Upper lobe of left lung (tissue), 6 donors: Measurements from ENCODE around the gene PCP4. TPM values are rescaled to one million over a fixed set of nuclear protein-coding genes. Genes with fewer than 3 reads are reported as not detected.
A peak's percentile ranks its signal among the peaks of the same experiment; 100 is the strongest.

Source experiments
- ATAC-seq, 2 donors: fragments of 200-7000 bp; cut with Tn5 transposase; one replicate each; pipeline ENCODE4 v1.9.1; 2022; ENCODE audit warnings: mild to moderate bottlenecking in 2 of 2, moderate library complexity in 2 of 2; ENCODE audit not compliant: low FRiP score in 2 of 2
- DNase-seq, 2 donors: peaks; one replicate each; pipeline ENCODE4 v3.0.0-alpha.2; 2019 to 2020
- H3K27ac ChIP-seq, 4 donors: fragments of 200-600 bp; sonication (generic); one replicate each; pipeline ENCODE4 v1.5.1; 2016 to 2019
- H3K27me3 ChIP-seq, 4 donors: fragments of 200-600 bp; sonication (generic); one replicate each; pipeline ENCODE4 v1.5.1; 2017 to 2019
- H3K36me3 ChIP-seq, 4 donors: fragments of 200-600 bp; sonication (generic); one replicate each; pipeline ENCODE4 v1.5.1; 2016 to 2019
- H3K4me1 ChIP-seq, 4 donors: fragments of 200-600 bp; sonication (generic); one replicate each; pipeline ENCODE4 v1.5.1; 2018 to 2019
- H3K4me3 ChIP-seq, 4 donors: fragments of 200-600 bp; sonication (generic); one replicate each; pipeline ENCODE4 v1.5.1; 2017 to 2019; ENCODE audit warnings: mild to moderate bottlenecking in 2 of 4, moderate library complexity in 1 of 4
- H3K9me3 ChIP-seq, 4 donors: fragments of 200-600 bp; sonication (generic); one replicate each; pipeline ENCODE4 v1.5.1; 2018 to 2019
- EP300 ChIP-seq, 4 donors: sonication (generic); formaldehyde crosslinking; IDR thresholded peaks; one replicate each; pipeline ENCODE4 v1.5.1; 2017; ENCODE audit warnings: antibody characterized with exemption in 4 of 4, control low read depth in 2 of 4
- POLR2A ChIP-seq, 4 donors: fragments of 450-650 bp; IDR thresholded peaks; one replicate each; pipeline ENCODE4 v1.5.1; 2016 to 2017; ENCODE audit warnings: antibody characterized with exemption in 4 of 4, mild to moderate bottlenecking in 2 of 4
- POLR2AphosphoS5 ChIP-seq, 2 donors: sonication (generic); formaldehyde crosslinking; IDR thresholded peaks; one replicate each; pipeline ENCODE4 v1.5.1; 2017; ENCODE audit warnings: antibody characterized with exemption in 2 of 2
- WGBS, 2 donors: methylation state at CpG; one replicate each; pipeline ENCODE4 v1.1.5; 2017 to 2018; 5-methylcytosine and 5-hydroxymethylcytosine counted together
- total RNA-seq, 6 donors: library from RNA; depleted of rRNA in 4 of 6; stranded (reverse); fragments of >200 nt in 4 of 6; gene quantifications; one replicate each; pipeline versions ENCODE4 v1.1.0 to v1.2.1, GENCODE V29; 2016 to 2021
- TF ChIP-seq, protein P1 (sequence below), 6 experiments: fragments of 450-650 bp in 4 of 6; fragments of 200-600 bp in 2 of 6; sonication (generic) in 2 of 6; IDR thresholded peaks; one replicate each; pipeline ENCODE4 v1.5.1; 2016 to 2019; ENCODE audit warnings: antibody characterized with exemption in 6 of 6
- donor health status: DM: no; HTN: no; CAD: no; lungs with moderate emphysema.
- donor health status: DM: no; HTN: yes; CAD: no; lungs with severe emphysema.

Gene PCP4
- total RNA-seq, 6 donors from 2014 or later, result 0.66 to 4.4 (median 1.9) TPM; not detected in 2

DNA sequence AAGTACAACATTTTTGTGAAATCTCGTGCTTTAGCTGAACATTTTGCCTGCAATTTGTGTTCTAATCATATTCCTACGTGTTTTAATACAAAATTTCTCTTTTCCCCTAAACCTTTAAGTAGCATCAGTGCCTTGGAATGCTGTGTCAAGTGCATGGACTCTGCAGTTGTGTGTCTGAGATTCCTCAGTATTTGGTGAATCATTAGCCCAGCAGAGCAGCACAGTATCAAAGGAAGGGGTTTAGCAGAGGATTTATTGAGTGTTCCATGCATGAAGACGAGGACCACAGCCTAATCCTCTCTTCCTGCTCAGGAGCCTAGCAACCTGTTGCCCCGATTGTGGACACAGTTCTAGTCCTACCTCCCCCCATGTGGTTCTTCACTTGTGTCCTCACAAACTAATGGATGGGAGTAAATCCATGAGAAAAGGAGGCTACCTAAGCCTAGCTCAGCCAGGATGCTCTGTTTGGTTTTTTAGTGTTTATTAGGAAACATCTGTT lies 29.3 kb upstream of the PCP4 start:
- 43% methylated on average over 4 of the region's 4 CpGs for WGBS, 2 donors
- Histone ChIP-seq H3K4me1 (no peaks in the 10 kb centered on the region), H3K27ac (no peak overlapping the region), H3K9me3 (no peaks in the 10 kb centered on the region), H3K4me3 (no peak overlapping the region), H3K27me3 (no peaks in the 10 kb centered on the region), H3K36me3 (no peaks in the 10 kb centered on the region)
- TF ChIP-seq EP300 (IDR thresholded peaks at IDR 0.05) (no peak), POLR2AphosphoS5 (IDR thresholded peaks at IDR 0.05) (no peak), POLR2A (IDR thresholded peaks at IDR 0.05) (no peak)
- TF ChIP-seq, protein P1, sequence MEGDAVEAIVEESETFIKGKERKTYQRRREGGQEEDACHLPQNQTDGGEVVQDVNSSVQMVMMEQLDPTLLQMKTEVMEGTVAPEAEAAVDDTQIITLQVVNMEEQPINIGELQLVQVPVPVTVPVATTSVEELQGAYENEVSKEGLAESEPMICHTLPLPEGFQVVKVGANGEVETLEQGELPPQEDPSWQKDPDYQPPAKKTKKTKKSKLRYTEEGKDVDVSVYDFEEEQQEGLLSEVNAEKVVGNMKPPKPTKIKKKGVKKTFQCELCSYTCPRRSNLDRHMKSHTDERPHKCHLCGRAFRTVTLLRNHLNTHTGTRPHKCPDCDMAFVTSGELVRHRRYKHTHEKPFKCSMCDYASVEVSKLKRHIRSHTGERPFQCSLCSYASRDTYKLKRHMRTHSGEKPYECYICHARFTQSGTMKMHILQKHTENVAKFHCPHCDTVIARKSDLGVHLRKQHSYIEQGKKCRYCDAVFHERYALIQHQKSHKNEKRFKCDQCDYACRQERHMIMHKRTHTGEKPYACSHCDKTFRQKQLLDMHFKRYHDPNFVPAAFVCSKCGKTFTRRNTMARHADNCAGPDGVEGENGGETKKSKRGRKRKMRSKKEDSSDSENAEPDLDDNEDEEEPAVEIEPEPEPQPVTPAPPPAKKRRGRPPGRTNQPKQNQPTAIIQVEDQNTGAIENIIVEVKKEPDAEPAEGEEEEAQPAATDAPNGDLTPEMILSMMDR (IDR thresholded peaks at IDR 0.05), result no peak
- ATAC-seq (no peak), DNase-seq (no peak)

DNA sequence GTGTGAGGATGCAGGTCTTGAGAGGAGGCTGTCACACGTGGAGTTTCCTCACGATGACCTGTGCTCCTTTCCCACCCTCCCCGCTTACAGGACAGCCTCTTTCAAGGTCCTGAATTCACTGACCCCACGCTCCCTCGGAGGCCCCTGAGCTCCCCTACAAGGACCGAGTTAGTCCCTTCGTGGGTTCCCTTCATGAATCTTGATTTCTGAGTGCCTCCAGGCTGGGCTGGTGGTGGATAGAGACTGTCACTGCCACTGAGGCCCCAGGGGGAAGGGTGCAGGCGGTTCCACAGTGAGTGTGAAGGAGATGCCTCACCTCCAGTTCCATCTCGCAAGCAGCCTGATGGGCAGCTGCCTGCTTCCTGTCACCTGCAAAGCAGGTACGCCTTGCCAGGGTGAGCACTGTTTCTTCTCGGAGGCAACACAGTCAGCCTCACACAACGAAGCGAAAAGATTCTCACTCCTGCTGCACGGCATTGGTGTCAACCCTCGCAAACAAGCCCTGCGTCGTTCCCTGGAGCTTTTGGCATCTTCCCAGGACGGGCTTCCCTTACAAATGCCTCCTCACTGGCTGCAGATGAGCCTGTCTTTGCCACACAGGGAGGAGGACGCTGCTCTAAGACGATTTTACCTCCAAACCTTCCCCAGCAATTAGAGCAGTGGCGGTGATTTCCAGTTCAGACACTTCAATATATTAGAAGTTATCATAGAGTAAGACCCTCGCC lies 26.7 kb upstream of the PCP4 start:
- Histone ChIP-seq H3K36me3 (no peaks in the 10 kb centered on the region), H3K27ac (no peak overlapping the region), H3K27me3 (no peaks in the 10 kb centered on the region), H3K4me3 (no peak overlapping the region), H3K4me1 (no peaks in the 10 kb centered on the region), H3K9me3 (no peaks in the 10 kb centered on the region)
- ATAC-seq (peak in 1 of 2 donors; percentile 13), DNase-seq (no peak)
- TF ChIP-seq EP300 (IDR thresholded peaks at IDR 0.05) (no peak), POLR2A (IDR thresholded peaks at IDR 0.05) (no peak), POLR2AphosphoS5 (IDR thresholded peaks at IDR 0.05) (no peak)
- TF ChIP-seq, protein P1 (IDR thresholded peaks at IDR 0.05), result no peak
- WGBS, 2 donors, result 69 to 74% methylated on average over 18 to 22 of the region's 22 CpGs

DNA sequence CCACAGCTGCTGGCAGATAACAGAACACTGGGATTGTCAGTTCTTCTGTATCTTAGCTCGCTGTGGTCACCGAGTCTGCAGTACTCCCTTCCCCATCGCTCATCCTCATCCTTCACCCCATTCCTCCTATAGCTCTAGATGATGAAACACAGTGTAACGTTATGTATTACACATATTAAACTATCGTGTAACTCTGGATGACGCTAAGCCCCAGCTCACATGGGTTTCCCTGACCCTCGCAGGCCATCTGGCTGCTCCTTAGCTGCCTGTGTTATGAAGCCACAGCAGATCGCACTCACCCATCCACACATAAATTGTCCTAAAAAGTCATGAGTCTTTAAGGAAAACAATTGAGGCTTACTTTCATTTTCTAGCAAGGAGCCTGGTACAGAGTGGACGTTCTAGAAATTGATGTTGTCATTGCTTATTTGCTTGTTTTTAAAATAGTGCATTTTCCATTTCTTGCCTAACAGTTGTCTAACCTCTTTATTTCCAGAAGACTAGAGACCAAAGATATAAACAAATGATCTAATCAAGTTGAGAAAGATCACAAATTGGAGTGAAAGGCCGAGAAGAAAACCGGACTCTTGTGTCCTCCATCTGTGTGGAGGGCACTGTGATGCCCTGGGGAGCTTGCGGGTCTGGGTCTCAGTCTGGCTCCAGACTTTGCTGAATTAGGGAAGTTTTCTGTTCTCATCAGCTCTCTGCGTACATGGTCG lies 24.3 kb upstream of the PCP4 start:
- Histone ChIP-seq H3K9me3 (no peaks in the 10 kb centered on the region), H3K4me3 (no peak overlapping the region), H3K27ac (no peak overlapping the region), H3K4me1 (no peaks in the 10 kb centered on the region), H3K36me3 (no peaks in the 10 kb centered on the region), H3K27me3 (no peaks in the 10 kb centered on the region)
- 75 to 88% methylated on average over 14 of the region's 14 CpGs for WGBS, 2 donors
- TF ChIP-seq POLR2AphosphoS5 (IDR thresholded peaks at IDR 0.05), result no peak
- TF ChIP-seq POLR2A (IDR thresholded peaks at IDR 0.05), result no peak
- TF ChIP-seq EP300 (IDR thresholded peaks at IDR 0.05), result no peak
- ATAC-seq (no peak), DNase-seq (no peak)

DNA sequence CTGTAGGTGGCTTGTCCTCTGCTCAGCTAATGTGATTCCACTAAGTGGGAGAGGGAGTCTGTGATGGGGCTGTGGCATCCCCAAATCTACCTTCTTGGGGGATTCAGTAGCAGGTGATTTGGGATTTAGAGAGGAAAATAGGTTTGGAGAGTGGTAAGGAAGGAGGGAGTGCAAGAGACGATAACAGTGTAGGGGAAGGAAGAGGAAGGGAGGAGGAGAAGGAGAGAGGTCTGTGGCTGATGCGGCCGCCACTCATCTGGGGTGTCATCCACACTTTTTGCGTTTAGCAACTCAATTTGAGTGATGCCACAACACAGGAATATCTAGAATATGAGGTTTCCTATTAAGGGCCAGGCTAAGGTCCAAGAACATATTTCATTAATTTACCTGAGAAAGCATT lies 23.8 kb upstream of the PCP4 start:
- Histone ChIP-seq H3K4me1 (no peaks in the 10 kb centered on the region), H3K4me3 (no peak overlapping the region), H3K27ac (no peak overlapping the region), H3K36me3 (no peaks in the 10 kb centered on the region), H3K9me3 (no peaks in the 10 kb centered on the region), H3K27me3 (no peaks in the 10 kb centered on the region)
- WGBS, 2 donors, result 84% methylated on average over 4 of the region's 4 CpGs
- ATAC-seq (no peak), DNase-seq (no peak)
- TF ChIP-seq, protein P1 (IDR thresholded peaks at IDR 0.05), result no peak
- TF ChIP-seq POLR2A (IDR thresholded peaks at IDR 0.05) (no peak), POLR2AphosphoS5 (IDR thresholded peaks at IDR 0.05) (no peak), EP300 (IDR thresholded peaks at IDR 0.05) (no peak)

DNA sequence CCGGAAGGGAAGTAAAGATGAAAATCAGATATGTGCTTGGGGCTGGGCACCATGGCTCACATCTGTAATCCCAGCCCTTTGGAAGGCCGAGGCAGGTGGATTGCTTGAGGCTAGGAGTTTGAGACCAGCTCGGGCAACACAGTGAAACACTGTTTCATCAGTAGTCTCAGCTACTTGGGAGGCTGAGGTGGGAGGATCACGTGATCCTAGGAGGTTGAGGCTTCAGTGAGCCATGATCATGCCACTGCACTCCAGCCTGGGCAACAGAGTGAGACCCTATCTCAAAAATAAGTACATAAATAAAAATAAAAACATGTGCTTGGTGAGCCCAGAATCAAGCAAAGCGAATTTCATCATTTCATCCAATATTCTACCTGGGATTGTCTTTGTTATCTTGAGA lies 23.3 kb upstream of the PCP4 start:
- Histone ChIP-seq H3K27me3 (no peaks in the 10 kb centered on the region), H3K36me3 (no peaks in the 10 kb centered on the region), H3K9me3 (no peaks in the 10 kb centered on the region), H3K4me1 (no peaks in the 10 kb centered on the region), H3K4me3 (no peak overlapping the region), H3K27ac (no peak overlapping the region)
- WGBS, 2 donors, result 83 to 92% methylated on average over 5 of the region's 5 CpGs
- DNase-seq, result no peak
- no peak for ATAC-seq
- no peak for TF ChIP-seq EP300 (IDR thresholded peaks at IDR 0.05)
- TF ChIP-seq POLR2A (IDR thresholded peaks at IDR 0.05), result no peak
- TF ChIP-seq, protein P1 (IDR thresholded peaks at IDR 0.05), result no peak
- TF ChIP-seq POLR2AphosphoS5 (IDR thresholded peaks at IDR 0.05), result no peak
